ENCODE measurements around the gene IFNAR2. TPM values are rescaled to one million over a fixed set of nuclear protein-coding genes. Genes with fewer than 3 reads are reported as not detected.
"Not testable (repeated sequence)": the region's sequence is repeated elsewhere in the genome, so short reads cannot be mapped to it uniquely, and the experiment has no call there.

Gene IFNAR2
- total RNA-seq, 1 experiment from 2014 or later: 14.5 TPM

- in situ Hi-C loops (cut with HindIII; ENCODE audit: low pct_unique_long_range_greater_than_20kb, low sequenced_read_pairs): no loop called here
Measured at GRCh38 chr21:33211732-33212131, 18.0 kb upstream of the IFNAR2 start.

GRCh38 chr21:33212159-33212851 lies 17.4 kb upstream of the IFNAR2 start:
- DNase-seq (ENCODE audit: low read depth): no peak
- in situ Hi-C loops (cut with HindIII; ENCODE audit: low pct_unique_long_range_greater_than_20kb, low sequenced_read_pairs): no loop called here

More at GRCh38 chr21:33211732-33212131, 18.0 kb upstream of the IFNAR2 start:
- DNase-seq (ENCODE audit: low read depth): no peak

- in situ Hi-C loops (cut with HindIII; ENCODE audit: low pct_unique_long_range_greater_than_20kb, low sequenced_read_pairs): no loop called here
- DNase-seq (ENCODE audit: low read depth): no peak
Measured at GRCh38 chr21:33214056-33214455, 15.7 kb upstream of the IFNAR2 start.

DNA sequence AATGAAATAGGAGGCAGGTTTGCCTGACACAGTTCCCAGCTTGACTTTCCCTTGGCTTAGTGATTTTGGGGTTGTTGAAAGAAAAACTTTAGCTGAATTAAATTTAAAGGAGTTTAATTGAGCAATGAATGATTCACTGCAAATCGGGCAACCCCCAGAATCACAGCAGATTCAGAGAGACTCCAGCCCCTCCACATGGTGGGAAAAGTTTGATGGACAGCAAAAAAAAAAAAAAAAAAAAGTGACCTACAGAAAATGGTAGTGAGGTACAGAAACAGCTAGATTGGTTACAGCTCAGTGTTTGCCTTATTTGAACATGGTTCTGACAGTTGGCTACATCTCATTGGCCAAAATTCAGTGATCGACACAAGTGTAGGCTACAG lies 12.6 kb upstream of the IFNAR2 start:
- no peak for DNase-seq (ENCODE audit: low read depth)
- in situ Hi-C loops (cut with HindIII; ENCODE audit: low pct_unique_long_range_greater_than_20kb, low sequenced_read_pairs): no loop called here

- in situ Hi-C loops (cut with HindIII; ENCODE audit: low pct_unique_long_range_greater_than_20kb, low sequenced_read_pairs): no loop called here
- DNase-seq (ENCODE audit: low read depth): no peak
Measured at GRCh38 chr21:33219300-33219699, 10.4 kb upstream of the IFNAR2 start.

GRCh38 chr21:33219954-33220353 lies 9.8 kb upstream of the IFNAR2 start:
- in situ Hi-C loops (cut with HindIII; ENCODE audit: low pct_unique_long_range_greater_than_20kb, low sequenced_read_pairs): no loop called here

GRCh38 chr21:33225376-33225775 lies 4.4 kb upstream of the IFNAR2 start:
- DNase-seq (ENCODE audit: low read depth); in situ Hi-C loops (cut with HindIII; ENCODE audit: low pct_unique_long_range_greater_than_20kb, low sequenced_read_pairs): not testable (repeated sequence)

More at GRCh38 chr21:33219954-33220353, 9.8 kb upstream of the IFNAR2 start:
- no peak for DNase-seq (ENCODE audit: low read depth)

DNA sequence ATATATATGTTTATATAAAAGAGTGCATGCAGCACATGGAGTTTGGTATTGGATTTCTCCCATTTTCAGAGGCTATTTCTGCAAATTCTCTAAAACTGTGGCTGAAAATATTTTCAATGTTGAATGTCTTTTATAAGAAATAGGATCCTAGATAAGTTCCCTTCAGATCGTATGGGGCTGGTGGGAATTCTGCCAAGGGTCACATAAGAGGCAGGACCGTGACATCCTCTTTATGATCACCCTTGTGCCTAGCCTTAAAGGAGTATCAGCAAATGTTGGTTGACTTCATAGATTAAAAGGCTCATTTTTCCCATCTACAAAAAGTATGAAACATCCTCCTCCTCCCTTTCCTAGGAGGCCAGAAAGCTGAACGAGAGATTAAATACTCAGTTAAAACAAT lies 1.3 kb upstream of the IFNAR2 start:
- in situ Hi-C loops (cut with HindIII; ENCODE audit: low pct_unique_long_range_greater_than_20kb, low sequenced_read_pairs): no loop called here
- no peak for DNase-seq (ENCODE audit: low read depth)

GRCh38 chr21:33229099-33229783 lies 497 bp upstream of the IFNAR2 start:
- no peak for DNase-seq (ENCODE audit: low read depth)
- in situ Hi-C loops (cut with HindIII; ENCODE audit: low pct_unique_long_range_greater_than_20kb, low sequenced_read_pairs): no loop called here

DNA sequence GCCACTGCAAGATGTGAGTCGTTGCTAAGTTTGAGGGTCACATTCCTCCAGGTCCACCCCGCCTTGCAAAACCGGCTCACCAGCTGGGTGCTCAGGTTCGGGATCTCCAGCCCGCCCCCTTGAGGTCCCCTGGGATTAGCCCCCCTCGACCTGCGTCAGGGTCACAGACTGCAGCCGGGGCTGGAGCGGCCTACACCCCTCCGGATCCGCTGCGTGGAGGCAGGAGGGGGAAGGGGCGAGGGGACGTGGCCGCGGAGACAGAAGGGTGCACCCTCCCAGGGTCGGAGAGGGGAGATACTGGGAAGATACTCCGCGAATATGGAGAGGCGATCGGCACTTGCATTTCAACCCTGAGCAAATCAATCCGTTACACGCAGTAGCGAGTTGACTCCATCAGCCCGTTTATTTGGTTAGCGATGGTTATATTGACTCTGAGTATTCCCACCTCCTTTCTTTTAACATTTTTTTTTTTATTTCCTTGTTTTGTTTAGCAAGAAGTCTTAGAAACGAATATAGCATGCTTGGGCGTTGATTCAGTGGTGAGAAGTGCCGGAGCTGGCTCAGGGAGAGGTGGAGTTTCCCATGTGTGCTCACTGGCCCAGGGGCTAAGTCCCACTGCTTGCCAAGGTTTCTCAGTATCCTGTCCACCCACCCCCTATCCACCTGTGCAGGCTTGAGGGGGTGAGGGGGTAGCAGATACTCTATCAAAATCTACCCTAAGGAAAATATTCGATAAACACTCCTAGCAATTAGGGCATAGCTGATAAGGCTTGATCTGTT lies 997 bp downstream of the IFNAR2 start:
- in situ Hi-C loops (cut with HindIII; ENCODE audit: low pct_unique_long_range_greater_than_20kb, low sequenced_read_pairs): no loop called here
- peak; percentile 71 for DNase-seq (ENCODE audit: low read depth)

DNA sequence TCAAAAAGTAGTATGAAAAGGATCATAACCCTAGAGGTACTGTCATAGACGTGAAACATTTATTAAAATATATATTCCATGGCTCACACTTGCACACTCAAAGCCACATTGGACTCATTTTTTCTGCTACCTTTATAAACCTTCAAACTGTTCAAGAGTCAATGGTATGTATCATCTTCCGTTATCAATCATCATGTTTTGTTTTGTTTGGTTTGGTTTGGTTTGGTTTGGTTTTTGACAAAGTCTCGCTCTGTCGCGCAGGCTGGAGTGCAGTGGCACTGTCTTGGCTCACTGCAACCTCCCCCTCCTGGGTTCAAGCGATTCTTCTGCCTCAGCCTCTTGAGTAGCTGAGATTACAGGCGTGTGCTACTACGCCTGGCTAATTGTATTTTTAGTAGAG lies 1.8 kb downstream of the IFNAR2 start:
- in situ Hi-C loops (cut with HindIII; ENCODE audit: low pct_unique_long_range_greater_than_20kb, low sequenced_read_pairs): no loop called here
- DNase-seq (ENCODE audit: low read depth): no peak

GRCh38 chr21:33232291-33233034 lies 2.7 kb downstream of the IFNAR2 start:
- DNase-seq (ENCODE audit: low read depth): no peak
- in situ Hi-C loops (cut with HindIII; ENCODE audit: low pct_unique_long_range_greater_than_20kb, low sequenced_read_pairs): no loop called here

- no peak for DNase-seq (ENCODE audit: low read depth)
- in situ Hi-C loops (cut with HindIII; ENCODE audit: low pct_unique_long_range_greater_than_20kb, low sequenced_read_pairs): no loop called here
Measured at GRCh38 chr21:33234635-33235520, 5.1 kb downstream of the IFNAR2 start.

DNA sequence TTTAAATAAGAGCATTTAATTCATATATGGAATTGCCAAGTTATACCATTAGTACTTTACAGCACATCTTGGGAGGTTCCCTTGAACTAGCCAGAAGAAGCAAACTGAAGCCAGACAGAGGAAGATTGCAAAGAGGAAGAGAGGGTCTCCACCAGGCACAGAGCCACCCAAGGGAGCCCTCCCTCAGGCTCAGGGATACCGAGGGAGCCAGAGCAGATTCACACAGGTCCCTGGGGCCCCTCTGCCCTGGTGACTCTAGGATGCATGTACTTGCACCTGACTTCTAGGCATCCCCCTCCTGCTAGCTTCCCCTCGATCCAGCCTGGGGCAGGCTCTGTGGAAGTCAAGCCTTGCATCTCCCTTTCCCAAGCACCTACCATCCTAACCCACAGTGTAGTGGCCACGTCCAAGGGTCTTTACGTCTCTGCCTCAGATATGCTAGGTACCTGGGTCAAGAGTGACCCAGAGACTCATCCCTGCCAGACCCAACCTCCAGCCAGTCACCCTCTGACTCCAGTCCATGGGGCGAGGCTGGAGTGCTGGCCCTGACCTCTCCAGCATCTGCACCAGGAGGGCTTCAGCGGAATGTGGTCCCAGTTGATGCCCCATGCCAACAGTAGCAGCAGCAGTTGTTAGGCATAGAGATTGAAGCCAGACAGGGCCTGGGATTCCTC lies 6.4 kb downstream of the IFNAR2 start:
- in situ Hi-C loops (cut with HindIII; ENCODE audit: low pct_unique_long_range_greater_than_20kb, low sequenced_read_pairs): no loop called here

DNA sequence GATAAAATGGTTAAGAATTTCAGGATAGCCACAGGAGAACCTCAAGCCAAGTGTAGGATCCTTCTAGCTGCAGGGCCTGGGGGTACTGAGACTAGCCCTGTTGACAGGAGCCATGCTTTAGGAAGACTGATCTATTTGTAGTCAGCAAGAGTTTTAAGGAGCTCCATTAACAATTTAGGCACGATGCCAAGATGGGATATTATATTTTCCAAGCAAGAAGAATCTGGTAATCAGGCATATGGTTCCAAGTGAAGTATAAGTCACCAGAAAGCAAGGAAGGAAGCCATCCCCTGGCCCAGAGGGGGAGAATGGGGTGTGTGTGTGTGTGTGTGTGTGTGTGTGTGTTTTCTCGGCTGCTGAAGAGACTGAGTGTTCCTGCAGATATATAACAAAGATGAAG lies 7.0 kb downstream of the IFNAR2 start:
- in situ Hi-C loops (cut with HindIII; ENCODE audit: low pct_unique_long_range_greater_than_20kb, low sequenced_read_pairs): no loop called here
- no peak for DNase-seq (ENCODE audit: low read depth)

More for the DNA sequence above, 6.4 kb downstream of the IFNAR2 start:
- DNase-seq (ENCODE audit: low read depth): no peak

- no peak for DNase-seq (ENCODE audit: low read depth)
- in situ Hi-C loops (cut with HindIII; ENCODE audit: low pct_unique_long_range_greater_than_20kb, low sequenced_read_pairs): no loop called here
Measured at GRCh38 chr21:33237486-33237885, 7.7 kb downstream of the IFNAR2 start.

GRCh38 chr21:33238146-33238545 lies 8.4 kb downstream of the IFNAR2 start:
- in situ Hi-C loops (cut with HindIII; ENCODE audit: low pct_unique_long_range_greater_than_20kb, low sequenced_read_pairs): no loop called here
- DNase-seq (ENCODE audit: low read depth): no peak
